SK-N-SH (cell line): Measurements from ENCODE around the gene MLXIPL.

Experiments
- CTCF ChIP-seq: fragments of 200-600 bp; sonication (generic); IDR thresholded peaks from 2 replicates; pipeline ENCODE4 v1.6.1; 2017; ENCODE audit warnings: antibody characterized with exemption, mild to moderate bottlenecking, moderate library complexity
- ELF1 ChIP-seq: IDR thresholded peaks from 2 replicates; pipeline ENCODE4 v1.4.0; 2012
- EP300 ChIP-seq, 2 experiments: IDR thresholded peaks; 2 replicates each; pipeline versions ENCODE4 v1.4.0 to v1.6.1; 2012; ENCODE audit warnings: borderline replicate concordance in 1 of 2, low read depth in 1 of 2, low read length in 1 of 2
- POLR2AphosphoS5 ChIP-seq: IDR thresholded peaks from 2 replicates; pipeline ENCODE4 v1.6.1; 2012; ENCODE audit warnings: low read depth, low read length
- RAD21 ChIP-seq: IDR thresholded peaks from 2 replicates; pipeline ENCODE4 v1.6.1; 2012; ENCODE audit warnings: mild to moderate bottlenecking, low read length
- REST ChIP-seq: IDR thresholded peaks from 2 replicates; pipeline ENCODE4 v1.6.1; 2012; ENCODE audit warnings: mild to moderate bottlenecking, low read depth, low read length, moderate library complexity
- TAF1 ChIP-seq: IDR thresholded peaks from 2 replicates; pipeline ENCODE4 v1.6.1; 2012; ENCODE audit warnings: low read depth, mild to moderate bottlenecking, low read length, moderate library complexity, borderline replicate concordance
- YY1 ChIP-seq: IDR thresholded peaks from 2 replicates; pipeline ENCODE4 v1.4.0; 2012; ENCODE audit warnings: low read depth, mild to moderate bottlenecking

GRCh38 chr7:73649576-73649975, 25.3 kb upstream of the MLXIPL start:
- no peak for TF ChIP-seq REST
- TF ChIP-seq CTCF = no peak
- no peak for TF ChIP-seq ELF1
- no peak for TF ChIP-seq RAD21
- TF ChIP-seq POLR2AphosphoS5 = no peak
- no peak for TF ChIP-seq TAF1
- no peak for TF ChIP-seq YY1
- no peak for TF ChIP-seq EP300 (IDR thresholded peaks at IDR 0.05; ENCODE audit: borderline replicate concordance in 1 of 2, low read depth in 1 of 2, low read length in 1 of 2)
